Fibroblast of skin of left quadriceps (primary cell): ENCODE data around the gene CCDC74A.
"Not testable (repeated sequence)": the region's sequence is repeated elsewhere in the genome, so short reads cannot be mapped to it uniquely, and the experiment has no call there.

Experiments used
- DNase-seq, 2 experiments: peaks; one replicate each; pipeline ENCODE4 v3.0.0-alpha.2; 2013; ENCODE audit warnings: low read depth in 2 of 2

The CCDC74A gene

DNA sequence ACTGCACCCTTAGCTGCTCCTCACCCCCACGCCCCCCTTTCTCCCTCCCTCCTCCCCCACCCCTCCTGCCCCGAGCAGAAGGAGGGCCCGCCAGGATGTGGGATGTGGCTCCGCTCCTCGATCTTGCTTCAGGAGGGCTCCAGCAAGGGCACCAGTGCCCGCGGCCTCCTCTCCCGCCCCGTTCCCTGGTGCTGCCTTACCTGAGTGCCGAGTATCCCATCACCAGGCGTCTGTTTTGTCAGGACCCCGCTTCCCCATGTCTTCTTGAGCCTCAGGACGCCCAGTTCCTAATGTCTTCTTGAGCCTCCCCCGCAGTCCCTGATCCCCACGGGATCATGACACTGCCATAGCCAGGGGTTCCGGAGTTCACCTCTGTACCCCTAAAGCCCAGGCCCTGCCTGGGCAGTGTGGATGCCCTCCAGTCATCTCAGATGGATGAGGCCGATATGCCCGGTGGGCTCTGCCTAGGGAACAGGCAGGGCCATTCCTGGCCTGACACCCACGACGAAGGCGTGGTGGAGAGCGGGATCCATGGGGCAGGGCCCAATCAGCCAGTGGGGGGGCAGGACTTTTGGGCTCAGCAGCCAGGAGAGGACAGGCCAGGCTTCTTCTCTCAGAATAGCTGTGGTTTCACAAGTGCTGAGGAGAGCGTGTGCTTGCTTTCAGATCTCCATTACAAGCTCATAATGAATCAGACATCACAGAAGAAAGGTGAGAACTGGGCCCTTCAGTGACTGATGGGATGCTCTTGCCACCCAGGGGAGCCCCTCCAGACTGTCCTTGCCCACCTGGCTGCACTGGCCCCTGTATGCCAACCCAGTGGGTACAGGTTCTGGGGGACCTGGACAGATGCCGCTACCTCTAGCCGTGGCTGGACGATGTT, 1.5 kb downstream of the CCDC74A start:
- DNase-seq, result not testable (repeated sequence)

DNA sequence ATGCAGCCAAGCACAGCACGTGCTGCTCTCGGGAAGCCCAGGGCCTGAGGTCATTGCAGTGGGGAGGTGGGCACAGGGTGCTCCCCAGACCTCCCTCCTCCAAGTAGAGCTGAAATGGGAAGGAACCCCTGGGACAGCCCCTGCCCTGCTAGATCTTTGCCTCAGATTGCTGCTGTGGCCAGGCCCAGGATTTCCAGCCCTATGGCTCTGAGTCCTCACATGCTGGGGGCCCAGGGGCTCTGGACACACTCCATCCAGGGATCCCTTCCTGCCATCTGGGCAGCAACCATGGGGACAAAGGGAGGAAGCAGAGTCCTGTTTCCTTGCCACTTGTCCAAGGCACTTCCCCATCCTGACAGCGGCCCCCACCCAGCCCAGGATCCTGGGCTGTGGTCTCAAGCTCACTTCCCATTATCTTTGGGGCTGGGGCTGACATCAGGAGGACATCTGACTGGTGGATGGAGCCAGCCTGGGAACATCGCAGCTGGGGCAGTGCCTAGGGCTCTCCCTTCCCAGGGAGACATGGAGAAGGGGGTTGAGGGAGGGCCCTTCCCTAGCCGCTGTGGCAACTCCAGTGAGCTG, 2.3 kb downstream of the CCDC74A start:
- DNase-seq, result not testable (repeated sequence)

GRCh38 chr2:131530626-131531344, 3.1 kb downstream of the CCDC74A start:
- not testable (repeated sequence) for DNase-seq

- not testable (repeated sequence) for DNase-seq
Measured at GRCh38 chr2:131531547-131532185, 4.0 kb downstream of the CCDC74A start.

DNA sequence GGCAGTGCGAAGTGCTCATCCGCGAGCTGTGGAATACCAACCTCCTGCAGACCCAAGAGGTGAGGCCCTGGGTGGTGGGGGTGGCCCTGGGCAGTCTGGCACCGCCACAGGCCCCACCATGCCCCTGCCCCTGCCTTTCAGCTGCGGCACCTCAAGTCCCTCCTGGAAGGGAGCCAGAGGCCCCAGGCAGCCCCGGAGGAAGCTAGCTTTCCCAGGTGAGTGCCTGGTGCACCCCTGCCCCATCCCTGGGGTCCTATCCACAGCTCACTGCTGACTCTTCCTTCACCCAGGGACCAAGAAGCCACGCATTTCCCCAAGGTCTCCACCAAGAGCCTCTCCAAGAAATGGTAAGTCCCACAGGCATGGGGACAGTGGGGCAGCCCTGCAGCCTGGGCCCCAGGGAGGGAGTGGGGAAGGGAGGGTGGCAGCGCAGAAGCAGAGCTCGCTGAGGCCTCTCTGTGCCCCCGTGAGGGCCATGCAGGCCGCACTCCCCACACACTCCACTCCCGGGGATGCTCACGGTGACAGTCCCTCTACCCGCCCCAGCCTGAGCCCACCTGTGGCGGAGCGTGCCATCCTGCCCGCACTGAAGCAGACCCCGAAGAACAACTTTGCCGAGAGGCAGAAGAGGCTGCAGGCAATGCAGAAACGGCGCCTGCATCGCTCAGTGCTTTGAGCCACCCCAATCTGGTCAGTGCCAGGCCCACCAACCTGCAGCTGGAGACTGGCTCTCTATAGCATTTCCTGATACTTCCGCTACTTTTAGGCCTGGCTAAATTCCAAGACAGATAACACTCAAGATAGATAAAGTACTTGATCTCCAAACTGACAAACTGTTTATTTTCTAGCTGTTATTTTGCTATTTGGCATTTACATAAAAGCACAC, 5.3 kb downstream of the CCDC74A start:
- DNase-seq, result not testable (repeated sequence)

- not testable (repeated sequence) for DNase-seq
Measured at GRCh38 chr2:131533609-131534316, 6.1 kb downstream of the CCDC74A start.

- DNase-seq, result not testable (repeated sequence)
Measured at GRCh38 chr2:131534317-131534672, 6.6 kb downstream of the CCDC74A start.

DNA sequence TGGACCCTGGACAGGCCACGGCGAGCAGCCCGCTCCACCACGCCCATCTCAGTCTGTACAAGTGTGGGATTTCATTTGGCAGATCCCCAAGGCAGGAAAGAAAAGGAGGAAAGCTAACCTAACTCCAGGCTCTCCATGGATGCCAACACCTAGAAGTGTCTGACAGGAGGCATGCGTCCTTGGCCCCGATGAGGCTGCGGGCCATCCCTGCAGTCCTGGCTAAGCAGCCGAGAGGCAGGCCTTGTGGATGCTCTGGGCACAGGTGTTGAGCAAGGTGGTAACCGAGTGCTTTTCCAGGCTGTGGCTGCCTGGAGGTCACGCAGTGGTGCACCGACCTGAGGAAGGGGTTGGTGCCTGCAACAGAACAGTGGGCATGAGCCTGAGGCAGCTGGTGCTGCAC, 7.3 kb downstream of the CCDC74A start:
- DNase-seq, result not testable (repeated sequence)

DNA sequence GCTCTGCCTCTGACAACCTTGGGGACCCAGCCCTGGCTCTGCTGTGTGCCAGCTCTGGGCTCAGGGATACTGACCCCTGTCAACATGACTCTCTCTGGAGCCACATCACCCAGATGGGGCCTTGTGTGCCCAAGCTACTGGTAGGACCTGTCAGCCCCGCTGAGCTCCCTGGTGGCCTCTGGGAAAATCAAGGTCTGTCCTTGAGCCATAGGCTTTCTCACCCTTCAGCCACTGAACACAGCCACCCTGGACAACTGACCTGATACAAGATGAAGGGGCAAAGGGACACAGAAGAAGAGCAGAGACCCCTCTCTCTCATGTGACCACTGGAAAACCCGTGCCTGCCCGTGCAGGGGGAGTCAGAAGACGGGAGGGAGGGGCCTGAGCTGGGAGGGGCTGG, 7.8 kb downstream of the CCDC74A start:
- DNase-seq, result no peak

DNA sequence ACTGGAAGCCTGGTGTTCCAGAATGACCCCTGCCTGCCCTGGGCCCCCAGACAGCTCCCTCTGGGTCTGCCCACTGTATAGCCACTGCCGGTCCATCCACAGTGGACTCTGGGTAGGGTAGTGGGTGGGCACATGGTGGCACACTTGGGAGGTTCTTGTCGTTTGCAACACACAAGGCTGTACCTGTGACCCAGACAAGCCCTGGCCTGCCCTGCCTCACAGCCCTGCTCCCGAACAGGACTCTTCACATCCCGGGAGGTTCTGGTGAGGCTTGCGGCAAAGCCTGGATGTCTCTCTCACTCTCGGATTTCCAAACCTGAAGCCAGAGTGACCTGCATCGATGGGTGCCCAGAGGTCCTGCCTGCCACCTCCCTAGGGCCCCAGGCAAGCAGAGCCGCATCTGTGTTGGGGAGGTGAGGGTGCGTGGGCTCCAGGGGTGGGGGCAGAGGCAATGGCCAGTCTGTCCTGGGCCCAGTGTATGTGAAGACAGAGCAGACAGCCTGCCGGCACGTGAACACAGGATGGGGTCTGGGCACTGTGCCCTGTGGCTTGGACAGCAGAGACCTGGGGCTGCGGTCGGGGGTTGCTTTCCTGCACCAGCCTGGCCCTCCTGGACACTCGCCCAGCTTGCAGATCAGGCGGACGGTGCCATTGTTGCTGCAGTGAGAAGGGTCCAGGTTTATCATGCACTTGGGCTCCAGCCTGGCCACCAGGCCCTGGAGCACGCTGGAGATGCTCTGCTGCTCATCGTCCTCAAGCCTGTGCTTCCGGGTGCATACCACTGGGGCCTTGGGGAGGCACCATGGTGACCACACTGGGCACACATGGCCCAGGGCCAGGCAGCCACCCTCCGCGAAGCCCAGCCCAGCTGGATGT, 8.5 kb downstream of the CCDC74A start:
- not testable (repeated sequence) for DNase-seq

GRCh38 chr2:131536841-131537240, 9.2 kb downstream of the CCDC74A start:
- DNase-seq, result not testable (repeated sequence)

DNA sequence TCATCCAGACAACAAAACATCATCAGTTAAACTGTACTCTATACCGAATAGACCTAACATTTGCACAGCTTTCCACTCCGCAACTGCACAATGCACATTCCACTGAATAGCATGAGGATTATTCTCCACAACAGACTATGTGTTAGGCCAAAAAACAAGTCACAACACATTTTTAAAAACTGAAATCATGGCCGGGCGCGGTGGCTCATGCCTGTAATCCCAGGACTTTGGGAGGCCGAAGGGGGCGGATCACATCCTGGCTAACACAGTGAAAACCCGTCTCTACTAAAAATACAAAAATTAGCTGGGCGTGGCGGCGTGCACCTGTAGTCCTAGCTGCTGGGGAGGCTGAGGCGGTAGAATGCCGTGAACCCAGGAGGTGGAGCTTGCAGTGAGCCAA, 11.2 kb downstream of the CCDC74A start:
- not testable (repeated sequence) for DNase-seq

GRCh38 chr2:131542438-131543384, 15.0 kb downstream of the CCDC74A start:
- no peak for DNase-seq

DNA sequence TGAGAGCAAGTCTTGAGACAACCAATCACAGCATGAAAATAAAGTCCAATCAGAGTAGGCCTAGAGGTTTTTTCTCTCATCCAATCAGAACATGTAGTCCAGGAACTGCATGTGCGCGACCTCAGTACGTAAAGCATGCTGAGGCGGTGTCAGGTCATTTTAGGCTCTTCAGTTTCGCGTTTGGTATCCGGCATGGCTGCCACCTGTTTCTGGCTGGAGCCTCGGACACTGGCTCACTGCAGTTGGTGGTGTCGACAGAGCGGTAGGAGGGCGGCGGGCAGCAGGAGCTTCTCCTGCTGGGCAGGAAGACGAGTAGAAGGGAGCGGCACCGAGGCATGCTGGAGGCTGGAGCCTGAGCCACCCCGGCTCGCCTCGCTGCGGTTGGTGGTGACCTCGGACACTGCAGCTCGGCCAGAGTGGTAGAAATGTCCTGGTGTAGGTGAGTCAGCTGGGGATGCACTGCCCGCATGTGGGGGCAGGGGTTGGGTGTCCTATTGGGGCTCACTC, 15.8 kb downstream of the CCDC74A start:
- no peak for DNase-seq

DNA sequence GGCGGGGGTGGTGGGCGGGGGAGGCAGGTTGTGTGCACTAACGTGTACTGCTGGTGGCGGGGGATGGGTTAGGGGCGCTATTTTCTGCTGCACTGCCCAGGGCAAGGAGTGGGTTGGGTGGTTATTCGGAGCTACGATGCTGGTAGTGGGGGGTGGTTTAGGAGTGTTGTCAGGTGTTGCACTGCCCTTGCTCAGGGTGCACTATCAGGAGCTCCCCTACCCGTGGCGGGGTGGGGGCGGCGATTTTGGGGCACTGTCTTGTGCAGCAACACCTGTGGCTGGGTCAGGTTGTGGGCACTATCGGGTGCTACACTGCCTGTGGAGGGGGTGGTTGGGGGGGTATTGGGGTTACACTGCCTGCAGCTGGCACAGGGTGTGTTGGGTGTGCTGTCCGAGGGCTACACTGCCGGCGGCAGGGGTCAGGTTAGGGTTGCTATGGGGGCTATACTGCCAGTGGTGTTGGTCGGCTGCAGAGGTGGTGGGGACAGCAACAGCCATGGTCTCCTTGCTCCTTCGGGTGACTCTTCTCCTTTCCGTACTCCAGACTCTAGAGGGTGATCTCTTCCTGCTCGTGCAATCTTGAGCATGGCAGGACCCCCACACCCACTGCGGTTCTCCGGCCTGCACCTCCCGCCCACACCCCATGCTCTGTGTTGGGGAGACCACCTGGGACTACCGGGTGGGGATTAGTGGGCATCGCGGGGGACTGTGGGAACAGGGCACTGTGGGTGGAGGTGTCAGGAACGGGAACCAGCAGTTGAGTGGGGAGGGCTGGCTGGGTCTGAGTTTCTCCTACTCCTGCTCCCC, 16.5 kb downstream of the CCDC74A start:
- DNase-seq, result not testable (repeated sequence)

- not testable (repeated sequence) for DNase-seq
Measured at GRCh38 chr2:131544813-131545165, 17.1 kb downstream of the CCDC74A start.

DNA sequence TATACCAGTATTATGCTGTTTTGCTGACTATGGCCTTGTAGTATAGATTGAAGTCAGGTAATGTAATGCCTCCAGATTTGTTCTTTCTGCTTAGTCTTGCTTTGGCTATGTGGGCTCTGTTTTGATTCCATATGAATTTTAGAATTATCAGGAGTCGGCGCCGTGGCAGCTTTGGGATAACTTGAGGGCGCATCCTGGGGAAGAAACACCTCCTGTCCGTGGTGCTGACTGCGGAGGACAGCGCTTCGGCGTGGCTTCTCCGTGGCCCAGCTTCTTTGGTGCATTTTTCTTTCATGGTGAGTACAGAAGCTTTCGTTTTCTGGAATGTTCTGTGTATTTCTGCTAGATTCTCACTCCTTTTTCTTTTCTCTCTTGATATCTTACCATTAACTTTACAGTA, 25.2 kb downstream of the CCDC74A start:
- no peak for DNase-seq
